Cardiac septum (tissue), 1 donor: ENCODE results near the gene DKK3. TPM values are rescaled to one million over a fixed set of nuclear protein-coding genes. Genes with fewer than 3 reads are reported as not detected.

ENCODE experiments used
- DNase-seq: peaks from one replicate; pipeline ENCODE4 v3.0.0-alpha.2; 2020; ENCODE audit warnings: low spot score
- intact Hi-C: fragments of 100-400 bp; cut with DNase I; formaldehyde crosslinking; loops from one replicate; pipeline ENCODE4 v1.14.0; 2022
- total RNA-seq: library from RNA; stranded (reverse); fragmentation: NEBNext Ultra II Directional; extraction: Animal tissue kit (Norgen Biotek cat#: 25700); gene quantifications from one replicate; pipeline ENCODE4 v1.2.1, GENCODE V29; 2021
- donor health status: DM: no; HTN: no; CAD: no.

The DKK3 gene
- total RNA-seq, 1 donor from 2014 or later: 980 TPM

GRCh38 chr11:11987503-11988022 lies 20.9 kb downstream of the DKK3 start:
- DNase-seq: no peak
- intact Hi-C loops: no loop called here

GRCh38 chr11:11985954-11986949 lies 22.2 kb downstream of the DKK3 start:
- intact Hi-C loops: no loop called here

GRCh38 chr11:11985016-11985715 lies 23.3 kb downstream of the DKK3 start:
- DNase-seq: no peak
- intact Hi-C loops: no loop called here

More at GRCh38 chr11:11985954-11986949, 22.2 kb downstream of the DKK3 start:
- DNase-seq: no peak

GRCh38 chr11:11984563-11984962 lies 23.9 kb downstream of the DKK3 start:
- intact Hi-C loops: no loop called here
- DNase-seq: no peak

- intact Hi-C loops: no loop called here
- no peak for DNase-seq
Observed at GRCh38 chr11:11983427-11983826, 25.0 kb downstream of the DKK3 start.

GRCh38 chr11:11982975-11983374 lies 25.5 kb downstream of the DKK3 start:
- intact Hi-C loops: no loop called here
- no peak for DNase-seq

- no peak for DNase-seq
- intact Hi-C loops: no loop called here
Observed at GRCh38 chr11:11982461-11982860, 26.0 kb downstream of the DKK3 start.

GRCh38 chr11:11981840-11982239 lies 26.6 kb downstream of the DKK3 start:
- intact Hi-C loops: no loop called here
- DNase-seq: no peak

- DNase-seq: no peak
- intact Hi-C loops: no loop called here
Observed at GRCh38 chr11:11981364-11981763, 27.1 kb downstream of the DKK3 start.

GRCh38 chr11:11980841-11981308 lies 27.6 kb downstream of the DKK3 start:
- intact Hi-C loops: no loop called here

GRCh38 chr11:11980200-11980599 lies 28.2 kb downstream of the DKK3 start:
- intact Hi-C loops: no loop called here
- no peak for DNase-seq

More at GRCh38 chr11:11980841-11981308, 27.6 kb downstream of the DKK3 start:
- no peak for DNase-seq

GRCh38 chr11:11979488-11980117 lies 28.8 kb downstream of the DKK3 start:
- intact Hi-C loops: no loop called here
- no peak for DNase-seq

- intact Hi-C loops: no loop called here
Observed at GRCh38 chr11:11978792-11979487, 29.5 kb downstream of the DKK3 start.

GRCh38 chr11:11978098-11978637 lies 30.3 kb downstream of the DKK3 start:
- DNase-seq: peak; percentile 19
- intact Hi-C loops: no loop called here

More at GRCh38 chr11:11978792-11979487, 29.5 kb downstream of the DKK3 start:
- DNase-seq: peak; percentile 87

- intact Hi-C loops: no loop called here
- peak; percentile 83 for DNase-seq
Observed at GRCh38 chr11:11977206-11977938, 31.1 kb downstream of the DKK3 start.

- DNase-seq: peak; percentile 79
- intact Hi-C loops: no loop called here
Observed at GRCh38 chr11:11976481-11977127, 31.8 kb downstream of the DKK3 start.

- intact Hi-C loops: no loop called here
- DNase-seq: peak; percentile 75
Observed at GRCh38 chr11:11975201-11976092, 33.0 kb downstream of the DKK3 start.
